Pulmonary artery endothelial cell (primary cell): ENCODE results near the gene AKT1. TPM values are rescaled to one million over a fixed set of nuclear protein-coding genes. Genes with fewer than 3 reads are reported as not detected.
"Not testable (repeated sequence)": the region's sequence is repeated elsewhere in the genome, so short reads cannot be mapped to it uniquely, and the experiment has no call there.

ENCODE experiments used
- DNase-seq: peaks from one replicate; pipeline ENCODE4 v3.0.0-alpha.2; 2011; ENCODE audit warnings: low read depth, low spot score
- total RNA-seq: library from RNA; depleted of rRNA; stranded (reverse); fragments of >200 nt; gene quantifications from 2 replicates; pipeline ENCODE4 v1.2.3, GENCODE V29; 2014

The AKT1 gene
- total RNA-seq, 1 donor from 2014 or later = 229 TPM

GRCh38 chr14:104739546-104740516 is 55.7 kb downstream of the AKT1 start:
- no peak for DNase-seq

DNA sequence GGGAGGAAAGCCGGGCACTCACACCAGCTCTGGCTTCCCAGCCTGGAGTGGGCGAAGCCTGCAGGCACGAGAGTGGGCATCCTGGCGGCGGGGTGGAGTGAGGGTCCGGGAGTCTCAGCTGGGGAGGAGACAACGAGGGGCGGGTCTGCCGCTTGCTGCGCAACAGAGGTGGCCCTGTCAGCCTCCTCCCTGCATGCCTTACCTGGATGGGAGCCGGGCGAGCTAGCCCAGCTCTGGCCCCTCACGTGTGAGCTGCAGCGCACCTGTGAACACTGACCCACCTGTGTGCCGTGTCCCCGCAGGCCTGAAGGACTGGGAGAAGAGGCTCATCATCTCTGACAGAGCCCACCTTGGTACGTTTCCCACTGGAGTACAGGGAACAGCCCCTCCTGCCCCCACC is 56.5 kb downstream of the AKT1 start:
- DNase-seq = no peak

DNA sequence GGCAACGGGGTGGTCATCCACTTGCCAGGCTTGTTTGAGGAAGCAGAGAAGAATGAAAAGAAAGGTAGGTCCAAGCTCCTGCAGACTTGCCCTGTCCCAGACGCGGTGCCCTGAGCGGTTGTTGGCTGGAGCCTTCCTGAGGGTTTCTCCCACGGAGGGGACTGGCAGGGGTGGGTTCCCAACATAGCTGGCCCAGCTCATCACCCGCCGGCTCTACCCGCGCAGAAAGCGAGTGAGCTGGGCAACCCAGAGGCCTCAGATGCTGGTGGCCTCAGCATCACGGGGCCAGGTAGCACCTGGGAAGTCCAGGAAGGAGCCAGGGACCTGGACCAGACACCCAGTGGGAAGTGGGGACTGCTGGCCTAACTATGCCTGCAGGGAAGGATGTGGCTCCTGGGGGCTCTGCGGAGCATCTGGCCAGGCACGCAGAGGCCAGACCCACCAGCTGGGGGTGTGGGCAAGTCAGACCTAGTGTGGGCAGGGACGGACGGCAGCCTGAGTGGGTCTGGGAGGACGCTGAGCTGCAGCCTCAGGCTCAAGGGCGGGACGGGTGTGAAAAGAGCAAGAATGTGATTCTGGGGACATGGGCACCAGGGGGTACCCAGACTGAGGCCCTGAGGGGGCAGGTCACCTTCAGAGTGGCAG is 57.1 kb downstream of the AKT1 start:
- no peak for DNase-seq

GRCh38 chr14:104735830-104736642 is 59.5 kb downstream of the AKT1 start:
- DNase-seq = peak; percentile 44

- DNase-seq = no peak
Observed at GRCh38 chr14:104734991-104735779, 60.4 kb downstream of the AKT1 start.

DNA sequence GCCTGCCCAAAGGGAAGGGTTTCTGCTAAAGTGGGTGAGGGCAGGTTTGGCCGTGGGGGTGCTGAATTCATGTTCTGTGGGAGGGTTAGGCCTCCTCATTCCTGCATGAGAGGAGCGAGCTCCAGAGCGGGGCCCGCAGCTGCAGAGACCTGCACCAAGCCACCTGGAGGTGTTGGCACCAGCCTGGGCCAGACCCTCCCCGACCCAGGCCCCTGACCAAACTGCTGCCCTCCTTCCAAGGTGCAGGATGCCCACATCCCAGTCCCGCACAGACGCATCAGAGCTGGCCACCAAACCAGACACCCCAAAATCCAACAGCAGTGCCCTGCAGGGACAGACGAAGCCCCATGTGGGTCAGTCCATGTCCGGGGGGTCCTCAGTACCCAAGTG is 61.0 kb downstream of the AKT1 start:
- no peak for DNase-seq

DNA sequence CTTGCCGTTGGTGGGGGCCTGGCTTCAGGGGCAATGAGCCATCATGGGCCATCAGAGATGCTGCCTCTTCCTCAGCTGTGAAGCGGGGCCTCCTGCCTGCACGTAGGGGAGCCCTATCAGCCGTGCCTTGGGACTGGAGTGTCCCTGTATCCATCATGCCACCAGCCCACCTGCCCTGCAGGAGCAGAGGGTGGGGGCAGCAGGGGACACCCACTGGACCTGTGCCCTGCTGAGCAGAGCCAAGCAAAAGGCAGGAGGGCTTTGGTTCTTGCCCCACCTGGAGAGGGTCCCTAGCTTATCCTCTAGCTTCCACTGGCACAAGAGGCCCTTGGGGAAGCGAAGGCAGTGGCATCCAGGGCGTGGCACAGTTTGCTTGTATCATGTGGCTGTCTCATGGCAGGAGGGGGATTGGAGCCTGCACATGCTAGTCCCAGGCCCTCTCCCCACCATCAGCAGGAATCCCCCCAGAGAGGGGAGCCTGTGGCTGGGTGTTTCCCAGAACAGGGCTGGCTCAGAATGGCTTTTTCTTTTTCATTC is 61.4 kb downstream of the AKT1 start:
- no peak for DNase-seq

DNA sequence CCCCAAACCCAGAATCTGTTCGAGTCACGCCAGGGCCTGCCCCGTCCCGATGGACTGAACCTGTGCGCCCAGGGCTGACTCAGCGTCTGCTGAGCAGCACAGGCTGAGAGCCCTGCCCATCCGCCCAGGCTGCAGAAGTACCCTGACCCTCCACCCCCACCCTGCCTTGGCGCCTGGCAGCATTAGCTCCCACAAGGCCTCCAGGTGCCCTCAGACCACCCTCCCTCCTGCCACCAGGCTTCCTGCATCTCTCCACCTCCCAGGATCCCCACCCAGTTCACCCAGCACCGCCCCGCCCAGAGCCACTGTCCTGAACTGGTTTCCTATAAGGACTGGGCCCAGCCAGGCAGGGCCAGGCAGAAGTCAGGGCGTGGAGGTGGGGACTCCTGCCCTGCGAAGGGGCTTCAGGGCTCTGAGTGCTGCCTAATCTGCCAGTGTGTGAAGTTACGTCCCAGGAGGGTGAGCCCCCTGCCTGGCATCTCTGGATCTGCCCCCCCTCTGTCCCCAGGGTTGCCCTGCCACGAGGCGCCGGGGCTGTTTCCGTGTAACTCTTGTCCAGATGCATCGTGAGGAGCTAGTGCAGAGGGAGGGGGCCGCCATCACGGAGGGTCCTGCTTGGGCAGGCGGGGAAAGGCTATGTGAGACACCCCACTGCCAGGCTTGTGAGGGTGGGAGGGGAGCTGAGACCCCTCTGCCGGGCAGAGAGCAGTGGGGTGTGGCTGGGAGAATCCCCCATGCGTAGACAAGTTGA is 62.4 kb downstream of the AKT1 start:
- no peak for DNase-seq

- DNase-seq = no peak
Observed at GRCh38 chr14:104732355-104732804, 63.2 kb downstream of the AKT1 start.

GRCh38 chr14:104731320-104732294 is 63.9 kb downstream of the AKT1 start:
- DNase-seq = no peak

- DNase-seq = no peak
Observed at GRCh38 chr14:104730487-104730886, 65.1 kb downstream of the AKT1 start.

- DNase-seq = no peak
Observed at GRCh38 chr14:104729835-104730181, 65.7 kb downstream of the AKT1 start.

- DNase-seq = not testable (repeated sequence)
Observed at GRCh38 chr14:104729176-104729834, 66.2 kb downstream of the AKT1 start.

GRCh38 chr14:104728631-104729030 is 66.9 kb downstream of the AKT1 start:
- DNase-seq = no peak

DNA sequence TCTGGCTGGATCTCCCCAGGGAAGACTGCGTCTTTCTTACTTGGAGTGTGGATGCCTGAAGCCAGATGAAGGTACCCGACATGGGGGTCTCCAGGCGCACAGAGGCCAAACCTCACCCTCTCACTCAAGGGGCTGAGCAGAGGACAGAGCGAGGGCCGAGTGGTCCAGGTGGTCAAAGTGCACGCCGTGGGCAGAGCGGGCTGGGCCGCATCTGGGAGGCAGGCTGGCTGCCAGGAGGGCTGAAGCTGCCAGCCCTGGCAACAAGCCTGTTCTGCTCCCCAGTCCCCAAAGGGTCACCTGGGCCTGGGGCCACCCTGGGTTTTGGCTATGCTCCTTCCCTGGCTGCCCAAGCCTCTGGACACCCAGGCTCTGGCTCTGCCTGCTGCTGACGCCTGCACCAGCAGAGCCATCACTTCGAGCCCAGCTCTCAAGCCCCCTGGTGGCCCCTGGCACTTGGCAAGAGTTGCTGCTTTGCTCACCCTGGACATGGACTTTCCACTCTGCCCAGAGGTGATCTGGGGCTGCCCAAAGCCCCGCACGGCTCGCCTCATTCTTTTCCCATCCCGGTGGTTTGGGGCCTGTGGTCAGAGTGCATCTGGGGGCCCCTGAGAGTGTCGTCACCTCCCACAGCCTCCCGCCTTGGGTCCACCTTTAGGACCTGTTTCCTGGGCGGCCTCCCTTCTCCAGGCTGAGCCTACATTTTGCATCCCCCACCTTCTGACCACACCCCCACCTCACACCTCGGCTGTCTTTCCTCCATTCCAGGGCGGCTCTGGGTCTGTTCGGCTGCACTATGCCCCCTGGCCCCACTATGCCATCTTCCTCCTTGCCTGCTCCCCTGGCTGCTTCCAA is 68.7 kb downstream of the AKT1 start:
- no peak for DNase-seq

DNA sequence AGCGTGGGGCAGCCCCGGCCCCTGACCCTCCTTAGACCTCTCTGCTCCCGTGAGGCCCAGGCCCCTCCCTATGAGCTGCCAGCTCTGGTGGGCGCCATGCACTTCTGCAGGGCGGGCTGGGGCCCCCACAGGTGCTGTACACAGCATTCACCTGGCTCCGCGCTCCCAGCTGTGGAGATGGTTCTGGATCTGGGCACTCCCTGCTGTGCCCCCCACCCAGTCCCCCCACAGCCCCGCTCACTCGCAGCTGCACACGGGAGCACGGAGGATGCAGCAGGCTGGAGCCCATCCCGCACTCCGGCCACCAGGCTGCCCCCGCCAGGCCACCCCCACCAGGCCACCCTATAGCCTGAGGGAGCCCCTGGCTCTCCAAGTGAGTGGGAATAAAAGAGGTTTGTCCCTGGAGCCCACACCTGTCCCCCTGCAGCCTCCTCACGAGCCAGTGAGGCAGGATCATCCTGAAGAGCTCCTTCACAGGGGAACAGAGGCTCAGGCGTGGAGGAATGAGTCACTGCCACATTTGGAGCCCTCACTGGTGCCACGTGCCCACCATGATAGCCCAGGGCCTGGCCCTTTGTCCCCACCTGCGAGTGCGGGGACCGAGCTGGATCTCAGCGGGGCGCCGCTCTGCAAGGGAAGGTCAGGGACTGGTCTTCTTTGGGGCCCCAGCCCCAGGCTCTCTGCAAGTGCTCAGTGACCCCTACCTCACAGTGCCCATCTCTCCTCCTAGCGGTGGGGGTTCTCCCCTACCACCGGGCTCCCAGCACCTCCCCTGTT is 69.6 kb downstream of the AKT1 start:
- DNase-seq = no peak
